Left lobe of liver (tissue), 2 donors: ENCODE measurements around the gene SPI1. TPM values are rescaled to one million over a fixed set of nuclear protein-coding genes. Genes with fewer than 3 reads are reported as not detected.

Experiments
- ATAC-seq: fragments of 200-7000 bp; cut with Tn5 transposase; one replicate; pipeline ENCODE4 v1.9.1; 2020; ENCODE audit warnings: mild to moderate bottlenecking, moderate library complexity
- DNase-seq: peaks from one replicate; pipeline ENCODE4 v3.0.0-alpha.2; 2020; ENCODE audit warnings: low spot score
- total RNA-seq: library from RNA; stranded (reverse); gene quantifications from one replicate; pipeline ENCODE4 v1.2.1, GENCODE V29; 2021
- donor health status: DM: no; HTN: no; CAD: no; lungs with moderate emphysema.
- donor health status: DM: no; HTN: yes; CAD: no.

The SPI1 gene
- total RNA-seq, 1 donor from 2014 or later: 10.9 TPM

DNA sequence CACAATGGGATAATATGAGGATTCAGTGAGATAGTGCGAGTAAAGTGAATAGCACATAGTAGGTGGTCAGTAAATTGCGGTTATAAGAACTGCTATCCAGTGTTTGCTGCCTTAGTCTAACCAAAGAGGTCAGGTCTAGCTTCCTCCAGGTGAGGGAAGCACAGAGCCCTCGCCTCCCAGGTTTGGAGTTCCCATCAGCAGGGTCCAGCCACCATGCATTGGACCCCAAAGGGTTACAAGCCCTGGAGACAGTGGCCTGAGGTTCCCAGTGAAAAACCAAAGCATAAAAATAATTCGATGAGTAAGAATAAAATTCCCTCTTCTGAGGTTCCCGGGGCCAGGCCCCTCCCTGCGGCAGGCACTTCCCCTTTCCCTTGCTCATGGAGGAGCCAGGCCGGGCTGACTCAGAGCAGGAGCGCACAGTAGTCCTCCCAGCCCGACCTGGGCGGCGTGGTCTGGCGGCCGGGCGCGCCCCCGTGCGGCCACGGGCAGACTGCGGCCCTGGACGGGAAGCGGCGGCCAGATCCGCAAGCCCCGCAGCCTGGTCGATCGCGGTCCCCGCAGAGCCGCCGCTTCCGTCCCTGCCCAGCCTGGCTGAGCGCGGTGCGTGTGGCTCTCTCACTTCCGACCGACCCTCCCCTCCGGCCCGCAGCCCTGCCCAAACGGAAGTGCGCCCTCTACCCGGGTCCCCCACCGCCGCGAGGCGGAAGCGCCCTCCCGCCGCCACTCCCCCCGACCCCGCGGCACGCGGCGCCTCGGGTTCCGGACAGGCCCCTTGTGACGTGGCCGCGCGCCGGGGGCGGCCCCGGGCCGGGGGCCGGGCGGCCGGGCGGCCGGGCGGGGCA, 29.6 kb upstream of the SPI1 start, which contains the start of gene SLC39A13:
SLC39A13 (plus strand) TSS at position 845 of the 845 bp plus-strand sequence. CDS start 1,505 bp downstream, outside the sequence.
- ATAC-seq: peak; percentile 91
- DNase-seq: peak; percentile 97

GRCh38 chr11:47406896-47407745, 28.8 kb upstream of the SPI1 start:
- DNase-seq (no peak), ATAC-seq (no peak)

- ATAC-seq (no peak), DNase-seq (no peak)
These were observed 25.2 kb upstream of the SPI1 start for GRCh38 chr11:47403571-47403970.

DNA sequence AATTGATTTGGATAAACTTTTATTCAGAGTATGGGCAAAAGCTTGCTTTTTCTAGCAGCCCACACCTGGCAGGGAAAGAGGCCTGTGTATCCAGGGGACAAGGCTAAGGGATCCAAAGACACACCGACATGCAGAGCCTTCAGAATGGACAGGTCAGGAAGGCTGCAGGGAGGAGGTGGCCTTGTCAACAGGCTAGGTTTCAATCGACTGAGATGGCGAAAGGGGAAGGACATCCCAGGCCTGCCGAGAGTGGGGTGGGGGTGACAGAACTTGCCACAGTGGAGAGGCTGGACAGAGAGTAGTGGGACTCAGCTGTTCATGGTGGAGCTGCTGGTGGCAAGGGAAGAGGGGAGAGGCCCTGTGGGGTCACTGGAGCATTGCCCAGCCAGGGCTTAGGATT, 24.8 kb upstream of the SPI1 start:
- ATAC-seq (no peak), DNase-seq (no peak)

GRCh38 chr11:47400768-47401279, 22.5 kb upstream of the SPI1 start:
- ATAC-seq (peak; percentile 81), DNase-seq (no peak)

- ATAC-seq (peak; percentile 73), DNase-seq (no peak)
These were observed 21.8 kb upstream of the SPI1 start for GRCh38 chr11:47399860-47400767.

DNA sequence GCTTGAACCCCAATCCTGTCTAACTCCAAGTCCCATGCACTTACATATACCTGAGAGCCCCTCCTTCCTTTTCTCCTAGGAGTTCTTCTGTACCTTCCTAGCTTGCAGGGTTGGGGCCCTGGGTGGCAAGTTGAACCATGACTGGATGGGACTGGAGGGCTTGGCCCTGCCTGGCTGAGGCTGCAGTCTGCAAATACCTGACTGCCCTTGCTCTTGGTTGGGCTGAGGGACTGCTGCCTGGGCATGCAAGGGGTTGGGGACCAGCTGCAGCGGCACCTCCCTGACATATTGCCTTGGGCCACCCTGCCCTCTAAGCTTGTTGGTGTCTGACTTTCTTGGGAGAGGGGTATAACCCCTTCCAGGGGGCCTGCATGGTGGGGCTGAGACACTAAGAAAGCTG, 20.2 kb upstream of the SPI1 start:
- ATAC-seq: no peak
- no peak for DNase-seq

DNA sequence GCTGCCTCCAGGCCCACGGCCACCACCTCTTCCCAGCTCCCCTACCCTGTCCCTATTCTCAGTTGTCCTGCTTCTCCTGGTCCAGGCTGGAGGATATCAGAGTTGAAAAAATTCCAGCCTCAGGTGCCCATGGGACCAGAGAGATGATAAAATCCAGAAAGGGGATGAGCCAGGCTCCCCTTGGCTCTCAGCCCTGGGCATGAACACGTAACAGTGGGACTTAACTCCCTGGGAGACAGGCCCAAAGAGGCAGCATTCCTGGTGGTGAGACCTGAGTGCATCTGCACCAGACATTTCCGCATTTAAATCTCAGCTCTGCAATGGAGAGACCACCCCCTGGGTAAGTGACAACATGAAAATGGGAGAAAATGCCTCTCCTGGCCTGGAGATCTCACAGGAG, 19.7 kb upstream of the SPI1 start:
- DNase-seq (no peak), ATAC-seq (no peak)

DNA sequence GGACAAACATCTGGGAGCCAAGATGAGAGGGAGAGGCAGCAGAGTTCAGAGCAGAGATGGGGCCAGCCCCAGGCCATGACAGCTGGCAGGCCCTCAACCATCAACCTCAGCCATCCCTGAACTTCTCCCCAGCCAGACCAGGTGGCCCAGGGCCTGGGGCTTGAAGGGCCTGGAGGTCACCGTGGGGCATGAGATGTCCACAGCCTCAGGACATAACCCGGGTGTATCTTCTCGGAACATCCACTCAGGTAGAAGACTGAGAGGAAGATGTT, 17.6 kb upstream of the SPI1 start:
- DNase-seq: no peak
- ATAC-seq: no peak

- DNase-seq (no peak), ATAC-seq (no peak)
These were observed 17.1 kb upstream of the SPI1 start for GRCh38 chr11:47395223-47396048.

- DNase-seq (no peak), ATAC-seq (peak; percentile 50)
These were observed 16.2 kb upstream of the SPI1 start for GRCh38 chr11:47394322-47395222.

GRCh38 chr11:47394050-47394321, 15.6 kb upstream of the SPI1 start:
- no peak for DNase-seq
- peak; percentile 18 for ATAC-seq

DNA sequence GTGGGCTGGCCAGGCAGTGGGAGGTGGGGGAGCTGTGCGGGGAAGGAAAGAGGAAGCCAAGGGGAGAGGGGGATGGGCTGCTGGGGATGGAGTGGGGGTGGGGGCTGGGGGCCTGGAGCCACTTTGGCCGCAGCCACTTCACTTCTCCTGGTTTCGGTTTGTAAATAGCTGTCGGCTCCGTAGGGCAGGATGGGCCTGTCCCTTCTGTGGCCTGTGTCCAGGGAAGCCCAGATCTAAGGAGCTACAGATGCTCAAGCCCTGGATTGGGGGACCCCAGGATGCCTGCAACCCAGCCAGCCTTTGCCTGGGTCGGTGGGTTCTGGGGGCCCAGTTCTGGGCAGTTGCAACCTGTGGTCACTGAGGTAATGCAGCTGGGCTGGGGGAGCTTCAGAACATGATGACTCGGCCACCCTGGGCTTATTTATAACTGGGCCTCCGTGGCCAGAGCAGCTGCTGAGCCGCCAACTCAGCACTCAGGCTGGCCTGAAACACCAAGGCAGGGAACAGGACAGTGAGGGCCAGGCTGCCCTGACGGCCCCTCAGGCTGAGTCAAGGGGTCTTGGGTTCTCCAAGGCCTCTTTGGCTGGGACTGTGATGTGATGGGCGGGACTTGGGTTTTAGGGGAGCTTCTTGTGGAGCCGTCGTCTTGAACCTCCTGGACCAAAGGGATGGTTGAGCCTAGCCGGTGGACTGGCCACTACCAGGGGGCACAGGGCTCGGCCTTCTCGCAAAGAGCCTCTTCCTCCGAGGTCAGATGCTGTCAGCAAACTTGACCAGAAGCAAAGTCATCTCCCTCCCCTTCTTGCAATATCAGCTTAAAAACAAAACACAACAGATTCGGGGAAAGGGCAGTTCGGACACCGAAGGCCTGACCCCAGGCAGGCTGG, 15.1 kb upstream of the SPI1 start:
- peak; percentile 23 for ATAC-seq

DNA sequence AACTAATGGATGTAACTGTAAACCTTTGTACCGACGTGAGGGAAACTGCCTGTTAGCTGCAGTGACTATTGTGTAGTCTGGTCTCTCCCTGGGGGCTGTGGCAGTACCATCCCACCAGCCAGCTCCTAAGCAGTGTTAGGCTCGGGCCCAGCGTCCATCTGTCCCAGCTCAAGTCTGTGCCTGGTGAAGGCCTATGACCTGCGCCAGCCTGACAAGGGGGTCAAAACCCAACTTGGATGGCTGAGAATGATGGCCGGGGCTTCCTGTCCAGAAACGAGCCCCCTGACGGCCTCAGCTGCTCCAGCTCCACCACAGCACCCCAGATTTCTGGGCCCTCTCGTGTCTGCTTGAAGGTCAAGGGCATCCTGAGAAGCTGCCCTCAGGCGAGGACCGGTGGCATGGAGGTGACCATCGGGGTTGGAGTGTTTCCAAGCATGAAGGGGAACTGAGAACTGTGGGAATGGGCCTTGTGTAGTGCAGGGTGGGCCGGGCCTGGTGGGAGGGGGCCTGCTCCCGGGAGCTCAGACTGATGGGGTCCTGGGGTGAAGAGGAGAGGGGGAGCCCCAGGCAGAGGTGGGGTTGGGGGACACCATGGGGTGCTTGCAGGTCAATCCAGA, 14.3 kb upstream of the SPI1 start:
- no peak for DNase-seq

More for the DNA sequence above, 15.1 kb upstream of the SPI1 start:
- DNase-seq: no peak

DNA sequence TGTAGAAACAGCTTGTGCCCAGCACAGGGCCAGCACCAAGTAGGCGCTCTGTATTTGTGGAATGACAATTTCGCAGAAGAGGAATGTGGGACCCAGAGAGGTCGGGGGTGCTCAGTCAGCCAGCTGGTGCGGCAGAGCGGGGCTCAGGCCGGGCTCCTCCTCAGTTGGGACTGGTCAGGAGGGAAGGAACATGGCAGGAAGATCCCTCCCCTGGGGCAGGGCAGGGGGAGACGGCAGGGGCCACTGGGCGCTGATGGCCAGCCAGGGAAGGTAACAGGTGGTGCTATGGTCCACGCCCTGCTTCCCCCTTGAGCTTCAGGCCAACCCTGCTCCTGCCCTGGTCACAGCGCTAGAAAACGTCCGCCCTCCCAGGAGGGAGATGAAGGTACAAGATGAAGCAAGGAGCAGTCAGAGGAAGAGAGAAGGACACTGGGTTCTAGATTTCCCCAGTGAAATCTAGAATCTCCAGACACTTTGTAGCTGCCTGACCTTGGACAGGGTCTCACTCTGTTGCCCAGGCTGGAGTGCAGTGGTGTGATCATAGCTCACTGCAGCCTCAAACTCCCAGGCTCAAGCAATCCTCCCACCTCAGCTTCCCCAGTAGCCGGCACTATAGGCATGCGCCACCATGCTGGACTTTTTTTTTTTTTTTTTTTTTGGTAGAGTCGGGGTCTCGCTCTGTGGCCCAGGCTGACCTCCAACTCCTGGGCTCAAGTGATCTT, 13.5 kb upstream of the SPI1 start:
- ATAC-seq (no peak), DNase-seq (no peak)

More for the DNA sequence above, 14.3 kb upstream of the SPI1 start:
- ATAC-seq: no peak

DNA sequence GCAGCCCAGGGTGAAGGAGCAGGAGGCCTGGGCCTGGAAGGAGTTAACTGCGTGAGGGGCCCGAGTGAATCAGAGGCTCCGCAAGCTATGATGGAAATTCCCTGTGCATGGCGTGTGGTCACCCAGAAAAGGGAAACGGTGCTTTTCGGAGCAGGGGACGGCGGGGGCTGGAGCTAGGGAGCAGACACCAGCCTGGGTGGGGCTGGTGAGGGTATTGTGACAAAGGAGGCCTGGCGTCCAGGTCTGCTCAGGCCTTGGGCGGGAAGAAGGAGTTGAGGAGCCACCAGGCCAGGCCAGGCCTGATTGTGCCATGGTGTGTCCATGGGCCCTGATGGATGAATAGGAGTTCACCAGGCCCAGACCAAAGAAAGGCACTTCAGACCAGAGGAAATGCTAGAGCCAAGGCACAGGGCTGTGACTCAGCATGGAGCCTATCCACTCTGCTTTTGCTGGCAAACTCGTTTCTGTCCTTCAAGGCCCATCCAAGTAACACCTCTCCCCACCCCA, 12.8 kb upstream of the SPI1 start:
- ATAC-seq (peak; percentile 14), DNase-seq (no peak)

- ATAC-seq: no peak
- no peak for DNase-seq
These were observed 12.0 kb upstream of the SPI1 start for GRCh38 chr11:47390422-47390760.
